Muscle of leg (tissue), 11 donors: ENCODE measurements around the gene SUSD4. TPM values are rescaled to one million over a fixed set of nuclear protein-coding genes. Genes with fewer than 3 reads are reported as not detected.

ENCODE experiments used
- DNase-seq: peaks from one replicate; pipeline ENCODE4 v3.0.0; 2013
- H3K27ac ChIP-seq: one replicate; pipeline ENCODE4 v1.5.1; 2013; ENCODE audit warnings: mild to moderate bottlenecking, low read length, control low read depth
- H3K27me3 ChIP-seq: one replicate; pipeline ENCODE4 v1.6.1; 2013; ENCODE audit warnings: low read length; ENCODE audit not compliant: control insufficient read depth, insufficient read depth
- H3K36me3 ChIP-seq: one replicate; pipeline ENCODE4 v1.6.1; 2013; ENCODE audit warnings: low read length; ENCODE audit not compliant: control insufficient read depth, insufficient read depth
- H3K4me1 ChIP-seq: one replicate; pipeline ENCODE4 v1.6.1; 2013; ENCODE audit warnings: low read length; ENCODE audit not compliant: control insufficient read depth, insufficient read depth
- H3K4me3 ChIP-seq: one replicate; pipeline ENCODE4 v1.5.1; 2013; ENCODE audit warnings: low read length, control low read depth
- H3K9me3 ChIP-seq: replicated peaks from 2 replicates; pipeline ENCODE4 v1.6.1; 2013; ENCODE audit warnings: low read depth, low read length; ENCODE audit not compliant: control insufficient read depth
- WGBS: methylation state at CpG from one replicate; pipeline ENCODE4 v1.1.5; 2013; ENCODE audit warnings: missing lambda C conversion rate; ENCODE audit not compliant: insufficient coverage; 5-methylcytosine and 5-hydroxymethylcytosine counted together
- polyA plus RNA-seq, 8 donors: library from polyadenylated mRNA; unstranded; fragments of 120-200 nt; gene quantifications; one replicate each; pipeline versions ENCODE4 v1.2.1 to v1.2.3, GENCODE V29; 2013; ENCODE audit warnings: inconsistent platforms in 1 of 8, low replicate concordance in 1 of 8; ENCODE audit not compliant: insufficient read length in 8 of 8, insufficient read depth in 1 of 8
- total RNA-seq: library from RNA; stranded (reverse); fragments of 120-200 nt; gene quantifications from one replicate; pipeline ENCODE4 v1.2.4, GENCODE V29; 2013

SUSD4 gene
- total and polyA plus RNA-seq, 9 donors: 2.0 to 4.1 (median 2.8) TPM

GRCh38 chr1:223331929-223332328 is 32.0 kb downstream of the SUSD4 start:
- Histone ChIP-seq H3K9me3 (no peaks in the 10 kb centered on the region), H3K36me3 (no peaks in the 10 kb centered on the region)
- WGBS: 14% methylated on average over 1 of the region's 1 CpG

DNA sequence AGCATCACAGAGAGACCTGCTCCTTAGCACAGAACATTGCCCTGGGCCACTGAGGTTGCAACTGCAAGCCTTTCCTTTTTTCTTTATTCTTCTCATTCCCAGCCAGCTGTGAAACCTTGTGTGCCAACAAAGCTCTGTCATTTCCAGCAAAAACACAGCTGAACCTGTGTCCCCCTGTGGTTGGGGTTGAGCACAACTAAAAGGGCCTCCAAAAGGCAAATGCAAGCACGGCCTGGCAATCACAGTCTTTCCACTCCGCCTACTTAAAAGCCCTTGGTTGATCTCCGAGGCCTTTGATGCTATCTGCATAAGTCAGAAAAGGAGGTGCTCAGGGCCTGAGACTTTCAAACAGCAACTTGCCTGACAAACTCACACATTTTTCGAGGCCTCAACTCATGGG is 32.7 kb downstream of the SUSD4 start:
- H3K27me3 ChIP-seq: peaks cover 11% of the 10 kb centered on the region
- H3K36me3 ChIP-seq: no peaks in the 10 kb centered on the region
- peaks cover 9% of the 10 kb centered on the region for H3K4me1 ChIP-seq
- H3K9me3 ChIP-seq: no peaks in the 10 kb centered on the region
- no peak overlapping the region for H3K27ac ChIP-seq
- peak; percentile 57 for DNase-seq
- WGBS: 36% methylated on average over 3 of the region's 4 CpGs
- no peak overlapping the region for H3K4me3 ChIP-seq

More at GRCh38 chr1:223331929-223332328, 32.0 kb downstream of the SUSD4 start:
- Histone ChIP-seq H3K4me3 (no peak overlapping the region), H3K27me3 (peaks cover 11% of the 10 kb centered on the region), H3K4me1 (peaks cover 9% of the 10 kb centered on the region), H3K27ac (no peak overlapping the region)
- no peak for DNase-seq

DNA sequence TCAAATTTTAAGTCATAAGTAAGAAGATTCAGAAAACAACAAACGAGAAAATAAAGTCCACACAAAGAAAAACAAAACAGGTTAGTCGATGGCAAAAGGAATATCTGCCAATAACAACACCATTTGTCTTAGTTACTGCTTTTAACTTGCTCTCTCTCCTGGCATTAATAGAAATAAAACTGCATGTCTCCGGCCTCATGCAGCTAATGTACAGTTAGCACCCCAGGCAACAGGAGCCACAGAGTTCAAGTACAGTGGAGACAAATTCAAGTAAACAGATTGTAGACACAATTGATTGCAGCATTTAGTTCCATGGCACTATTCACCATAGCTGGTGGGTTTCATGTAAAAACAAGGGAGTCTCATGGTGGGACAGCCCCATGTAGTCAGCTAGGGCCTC is 33.5 kb downstream of the SUSD4 start:
- H3K4me1 ChIP-seq: peaks cover 9% of the 10 kb centered on the region
- DNase-seq: no peak
- no peak overlapping the region for H3K27ac ChIP-seq
- 80% methylated on average over 1 of the region's 3 CpGs for WGBS
- H3K4me3 ChIP-seq: no peak overlapping the region
- H3K36me3 ChIP-seq: no peaks in the 10 kb centered on the region
- H3K9me3 ChIP-seq: no peaks in the 10 kb centered on the region
- peaks cover 11% of the 10 kb centered on the region for H3K27me3 ChIP-seq

- Histone ChIP-seq H3K9me3 (no peaks in the 10 kb centered on the region), H3K36me3 (no peaks in the 10 kb centered on the region), H3K4me1 (peaks cover 9% of the 10 kb centered on the region), H3K4me3 (no peak overlapping the region), H3K27me3 (peaks cover 11% of the 10 kb centered on the region), H3K27ac (no peak overlapping the region)
- DNase-seq: no peak
- WGBS: 83% methylated on average over 4 of the region's 5 CpGs
Measured at GRCh38 chr1:223329664-223330415, 34.1 kb downstream of the SUSD4 start.

DNA sequence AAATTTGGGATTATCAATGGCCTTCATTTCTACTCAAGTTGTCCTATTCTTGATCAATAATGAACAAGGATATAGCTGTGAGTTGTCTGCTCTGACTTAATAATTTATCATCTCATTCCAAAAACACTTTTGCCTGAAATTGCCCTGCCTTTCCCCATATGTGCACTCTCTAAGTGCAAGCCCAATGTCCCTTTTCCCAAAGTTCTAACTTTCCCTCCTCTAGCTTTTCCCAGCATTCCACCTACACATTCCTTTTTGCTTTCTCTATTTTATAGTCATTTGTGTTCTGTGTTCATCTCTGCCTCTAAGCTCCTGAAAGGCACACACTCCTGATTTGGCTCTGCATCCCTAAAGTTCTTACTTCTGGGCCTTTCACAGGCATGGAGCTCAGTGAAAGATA is 34.7 kb downstream of the SUSD4 start:
- H3K27ac ChIP-seq: no peak overlapping the region
- H3K4me3 ChIP-seq: no peak overlapping the region
- no peaks in the 10 kb centered on the region for H3K36me3 ChIP-seq
- H3K9me3 ChIP-seq: no peaks in the 10 kb centered on the region
- DNase-seq: no peak
- peaks cover 9% of the 10 kb centered on the region for H3K4me1 ChIP-seq
- peaks cover 11% of the 10 kb centered on the region for H3K27me3 ChIP-seq

GRCh38 chr1:223328566-223328965 is 35.4 kb downstream of the SUSD4 start:
- peaks cover 9% of the 10 kb centered on the region for H3K4me1 ChIP-seq
- DNase-seq: no peak
- peaks cover 10% of the 10 kb centered on the region for H3K27me3 ChIP-seq
- H3K36me3 ChIP-seq: no peaks in the 10 kb centered on the region
- no peak overlapping the region for H3K4me3 ChIP-seq
- H3K27ac ChIP-seq: no peak overlapping the region
- 85% methylated on average over 4 of the region's 4 CpGs for WGBS
- H3K9me3 ChIP-seq: no peaks in the 10 kb centered on the region

DNA sequence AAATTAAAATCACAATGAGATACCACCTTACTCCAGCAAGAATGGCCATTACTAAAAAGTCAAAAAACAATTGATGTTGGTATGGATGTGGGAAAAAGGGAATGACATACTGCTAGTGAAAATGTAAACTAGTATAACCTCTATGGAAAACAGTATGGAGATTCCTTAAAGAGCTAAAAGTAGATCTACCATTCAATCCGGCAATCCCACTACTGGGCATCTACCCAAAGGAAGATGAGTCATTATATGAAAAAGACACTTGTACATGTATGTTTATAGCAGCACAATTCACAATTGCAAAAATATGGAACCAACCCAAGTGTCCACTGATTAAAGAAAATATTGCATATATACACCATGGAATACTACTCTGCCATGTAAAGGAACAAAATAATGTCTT is 37.2 kb downstream of the SUSD4 start:
- Histone ChIP-seq H3K36me3 (no peaks in the 10 kb centered on the region), H3K9me3 (no peaks in the 10 kb centered on the region), H3K4me1 (peaks cover 8% of the 10 kb centered on the region), H3K4me3 (no peak overlapping the region), H3K27me3 (peaks cover 4% of the 10 kb centered on the region), H3K27ac (no peak overlapping the region)
- DNase-seq: no peak
- WGBS: no CpG with 5 or more reads among the region's 1 CpG

- Histone ChIP-seq H3K4me3 (no peak overlapping the region), H3K4me1 (no peaks in the 10 kb centered on the region), H3K36me3 (no peaks in the 10 kb centered on the region), H3K27me3 (peaks cover 4% of the 10 kb centered on the region), H3K27ac (no peak overlapping the region), H3K9me3 (no peaks in the 10 kb centered on the region)
- DNase-seq: no peak
- WGBS: no CpG with 5 or more reads among the region's 2 CpGs
Measured at GRCh38 chr1:223323491-223324484, 40.2 kb downstream of the SUSD4 start.

DNA sequence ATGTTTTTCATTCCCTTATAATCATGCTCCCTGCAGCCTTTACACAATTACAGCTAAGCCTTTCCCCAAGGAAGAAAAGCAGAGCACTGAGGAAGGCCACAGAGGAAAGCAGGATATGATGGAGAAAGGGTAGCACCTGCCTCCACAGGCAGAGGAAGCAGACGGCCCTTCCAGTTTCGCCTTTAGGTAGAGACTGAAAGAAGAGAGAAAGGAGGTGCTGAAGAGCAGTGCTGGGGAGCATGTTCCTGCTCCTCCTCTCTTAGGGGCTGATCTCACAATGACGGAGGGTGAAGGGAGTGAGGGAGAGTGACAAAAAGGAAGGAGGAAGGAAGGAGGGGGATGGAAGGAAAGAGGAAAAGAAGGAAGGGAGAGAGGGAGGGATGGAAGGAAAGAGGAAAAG is 41.1 kb downstream of the SUSD4 start:
- H3K4me1 ChIP-seq: no peaks in the 10 kb centered on the region
- no peaks in the 10 kb centered on the region for H3K9me3 ChIP-seq
- no peak for DNase-seq
- H3K27ac ChIP-seq: no peak overlapping the region
- no peak overlapping the region for H3K4me3 ChIP-seq
- no peaks in the 10 kb centered on the region for H3K36me3 ChIP-seq
- no peaks in the 10 kb centered on the region for H3K27me3 ChIP-seq
- WGBS: 53% methylated on average over 3 of the region's 3 CpGs

- DNase-seq: no peak
- Histone ChIP-seq H3K4me1 (no peaks in the 10 kb centered on the region), H3K4me3 (no peak overlapping the region), H3K27ac (no peak overlapping the region), H3K9me3 (no peaks in the 10 kb centered on the region), H3K27me3 (no peaks in the 10 kb centered on the region), H3K36me3 (no peaks in the 10 kb centered on the region)
- WGBS: 83% methylated on average over 6 of the region's 6 CpGs
Measured at GRCh38 chr1:223320959-223321358, 43.0 kb downstream of the SUSD4 start.
